ENCODE results near the gene SSBP1. TPM values are rescaled to one million over a fixed set of nuclear protein-coding genes. Genes with fewer than 3 reads are reported as not detected.
"Not testable (repeated sequence)": the region's sequence is repeated elsewhere in the genome, so short reads cannot be mapped to it uniquely, and the experiment has no call there.

SSBP1 gene, protein sequence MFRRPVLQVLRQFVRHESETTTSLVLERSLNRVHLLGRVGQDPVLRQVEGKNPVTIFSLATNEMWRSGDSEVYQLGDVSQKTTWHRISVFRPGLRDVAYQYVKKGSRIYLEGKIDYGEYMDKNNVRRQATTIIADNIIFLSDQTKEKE
- 100 to 1,000 TPM; 105 to 122 (median 114) TPM for total RNA-seq

DNA sequence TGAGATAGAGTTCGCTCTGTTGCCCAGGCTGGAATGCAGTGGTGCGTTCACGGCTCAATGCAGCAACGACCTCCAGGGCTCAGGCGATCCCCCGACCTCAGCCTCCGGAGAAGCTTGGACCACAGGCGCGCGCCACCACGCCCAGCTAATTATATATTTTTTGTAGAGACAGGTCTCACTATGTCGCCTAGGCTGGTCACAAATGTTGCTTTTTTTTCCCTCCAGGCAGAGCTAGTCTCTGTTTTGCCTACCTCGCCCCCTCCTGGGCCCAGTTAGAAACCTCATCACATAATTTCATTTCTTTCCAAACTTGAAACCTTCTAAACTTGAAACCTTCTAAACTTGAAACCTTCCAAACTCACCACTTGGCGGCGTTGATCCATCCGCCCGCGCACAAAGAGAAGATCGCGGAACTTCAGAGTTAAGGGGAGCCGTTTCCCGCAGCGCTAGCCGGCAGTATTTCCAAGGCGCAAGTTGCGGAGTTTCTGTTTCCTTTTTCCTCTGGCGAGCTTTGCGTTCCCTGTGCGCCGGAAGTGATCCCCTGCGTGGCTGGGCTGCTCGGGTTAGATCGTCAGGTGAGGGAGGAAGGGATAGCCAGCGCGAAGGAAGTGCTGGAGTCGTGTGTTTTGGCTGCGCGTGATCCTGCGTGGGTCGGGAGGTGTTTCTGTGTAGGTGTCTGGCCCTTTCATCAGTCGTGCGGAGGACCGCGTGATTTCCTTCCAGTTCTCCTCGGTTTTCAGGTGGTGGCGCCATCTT, at the start of gene SSBP1:
SSBP1 (plus strand) TSS at position 523 of the 756 bp plus-strand sequence. CDS start 809 bp downstream, outside the sequence.
- Histone ChIP-seq H3K36me3 (peaks cover 15 to 32% (median 28%) of the 10 kb centered on the region in 4 donors), H3K4me3 (peak within 1 kb of the TSS; percentile 76 to 78 (median 77)), H3K27me3 (no peaks in the 10 kb centered on the region), H3K27ac (replicated peaks in 1 of 4) (peak within 1 kb of the TSS; percentile 81 to 83 (median 82)), H3K9me3 (no peaks in the 10 kb centered on the region), H3K4me1 (peaks cover 15 to 37% (median 25%) of the 10 kb centered on the region in 4 donors)
- peak; percentile 96 for DNase-seq (ENCODE audit: extremely low spot score)
- intact Hi-C loops (cut with DNase I): loop anchor here (5.0 kb wide), 1 partner anchor 36 kb away; the partner anchor contains the start of gene DENND11
- WGBS: 2% methylated on average over 43 of the region's 46 CpGs
- TF ChIP-seq CTCF (IDR thresholded peaks at IDR 0.05) (peak; percentile 69 to 79 (median 76)), EP300 (IDR thresholded peaks at IDR 0.05) (no peak), POLR2AphosphoS5 (IDR thresholded peaks at IDR 0.05) (peak; percentile 90 to 93)

GRCh38 chr7:141689072-141689825, 48.9 kb upstream of the SSBP1 start:
- H3K27ac ChIP-seq (replicated peaks in 1 of 4); H3K9me3 ChIP-seq; H3K4me3 ChIP-seq; H3K27me3 ChIP-seq; intact Hi-C loops (cut with DNase I); H3K4me1 ChIP-seq; DNase-seq (ENCODE audit: extremely low spot score): not testable (repeated sequence)
- H3K36me3 ChIP-seq: peaks cover 9 to 21% (median 16%) of the 10 kb centered on the region in 4 donors
- 98% methylated on average over 3 of the region's 3 CpGs for WGBS

DNA sequence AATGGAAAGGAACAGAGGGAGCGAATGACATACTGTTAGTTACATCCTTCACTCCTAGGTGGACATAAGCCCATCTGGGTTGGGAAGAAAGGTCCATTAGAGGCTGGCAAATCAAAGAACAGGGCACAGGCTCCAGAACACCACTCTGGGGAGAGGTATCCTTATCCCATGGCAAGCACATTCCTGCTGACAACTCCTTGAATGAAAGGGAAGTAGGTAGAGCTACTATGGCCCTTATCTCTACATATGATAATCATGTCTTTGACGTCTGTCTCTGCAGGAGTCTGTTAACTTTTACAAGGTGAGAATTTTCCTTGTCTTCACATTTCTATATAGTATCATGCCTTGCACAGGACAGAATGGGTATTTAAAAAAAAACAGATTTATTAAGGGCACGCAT, 46.6 kb upstream of the SSBP1 start:
- intact Hi-C loops (cut with DNase I): no loop called here
- Histone ChIP-seq H3K27ac (replicated peaks in 1 of 4) (no peak overlapping the region), H3K9me3 (no peaks in the 10 kb centered on the region), H3K4me1 (peaks cover 8 to 15% (median 9%) of the 10 kb centered on the region in 4 donors), H3K4me3 (no peak overlapping the region), H3K36me3 (no peaks in the 10 kb centered on the region), H3K27me3 (no peaks in the 10 kb centered on the region)
- DNase-seq (ENCODE audit: extremely low spot score): no peak
- TF ChIP-seq POLR2AphosphoS5 (IDR thresholded peaks at IDR 0.05) (no peak), EP300 (IDR thresholded peaks at IDR 0.05) (no peak), POLR2A (IDR thresholded peaks at IDR 0.05; ENCODE audit: low read depth) (no peak), CTCF (IDR thresholded peaks at IDR 0.05) (no peak)
- WGBS: 100% methylated on average over 3 of the region's 3 CpGs

DNA sequence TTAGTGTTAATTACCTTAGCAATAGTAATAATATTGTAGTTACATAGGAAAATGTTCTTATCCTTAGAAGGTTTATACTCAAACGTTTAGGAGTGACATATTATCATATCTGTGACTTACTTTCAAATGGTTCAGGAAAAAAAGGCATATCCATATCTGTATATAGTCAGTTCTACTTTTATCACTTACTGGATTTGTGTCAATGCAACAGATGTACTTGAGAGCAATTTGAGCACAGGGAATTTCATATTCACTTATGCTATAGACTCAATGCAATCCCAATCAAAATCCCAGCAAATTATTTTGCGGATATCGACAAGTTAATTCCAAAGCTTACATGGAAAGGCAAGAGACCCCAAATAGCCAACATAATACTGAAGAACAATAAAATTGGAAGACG, 46.2 kb upstream of the SSBP1 start:
- WGBS: 94% methylated on average over 4 of the region's 4 CpGs
- TF ChIP-seq CTCF (IDR thresholded peaks at IDR 0.05) (no peak), EP300 (IDR thresholded peaks at IDR 0.05) (no peak), POLR2A (IDR thresholded peaks at IDR 0.05; ENCODE audit: low read depth) (no peak), POLR2AphosphoS5 (IDR thresholded peaks at IDR 0.05) (no peak)
- Histone ChIP-seq H3K27ac (replicated peaks in 1 of 4) (no peak overlapping the region), H3K27me3 (no peaks in the 10 kb centered on the region), H3K9me3 (no peaks in the 10 kb centered on the region), H3K4me1 (peaks cover 8 to 17% (median 13%) of the 10 kb centered on the region in 4 donors), H3K36me3 (no peaks in the 10 kb centered on the region), H3K4me3 (no peak overlapping the region)
- intact Hi-C loops (cut with DNase I): no loop called here
- no peak for DNase-seq (ENCODE audit: extremely low spot score)

- Histone ChIP-seq H3K27ac (replicated peaks in 1 of 4) (no peak overlapping the region), H3K27me3 (no peaks in the 10 kb centered on the region), H3K4me3 (no peak overlapping the region), H3K36me3 (no peaks in the 10 kb centered on the region), H3K9me3 (no peaks in the 10 kb centered on the region), H3K4me1 (peaks cover 13 to 26% (median 23%) of the 10 kb centered on the region in 4 donors)
- intact Hi-C loops (cut with DNase I): no loop called here
- WGBS: 88% methylated on average over 3 of the region's 3 CpGs
- TF ChIP-seq EP300 (IDR thresholded peaks at IDR 0.05) (no peak), POLR2A (IDR thresholded peaks at IDR 0.05; ENCODE audit: low read depth) (no peak), CTCF (IDR thresholded peaks at IDR 0.05) (no peak), POLR2AphosphoS5 (IDR thresholded peaks at IDR 0.05) (no peak)
- no peak for DNase-seq (ENCODE audit: extremely low spot score)
These were observed 45.1 kb upstream of the SSBP1 start for GRCh38 chr7:141693082-141693481.

Measured in esophagus muscularis mucosa (tissue), 4 donors.